Left lung (tissue), 10 donors: ENCODE data around the gene RHOT1. TPM values are rescaled to one million over a fixed set of nuclear protein-coding genes. Genes with fewer than 3 reads are reported as not detected.
A peak's percentile ranks its signal among the peaks of the same experiment; 100 is the strongest.

ENCODE experiments used
- ATAC-seq: fragments of 200-7000 bp; cut with Tn5 transposase; one replicate; pipeline ENCODE4 v1.9.1; 2020; ENCODE audit warnings: moderate library complexity
- DNase-seq, 4 donors: peaks; one replicate each; pipeline ENCODE4 v3.0.0-alpha.2; 2013 to 2020
- H3K27ac ChIP-seq, 2 donors: fragments of 200-600 bp; sonication (generic) in 1 of 2; one replicate each; pipeline versions ENCODE4 v1.5.0 to v1.8.0; 2020 to 2021
- H3K27me3 ChIP-seq, 2 donors: fragments of 200-600 bp; sonication (generic) in 1 of 2; one replicate each; pipeline versions ENCODE4 v1.5.0 to v1.8.0; 2020 to 2021
- H3K36me3 ChIP-seq, 2 donors: fragments of 200-600 bp; sonication (generic) in 1 of 2; one replicate each; pipeline versions ENCODE4 v1.5.0 to v1.8.0; 2020 to 2021
- H3K4me1 ChIP-seq, 2 donors: fragments of 200-600 bp; one replicate each; pipeline ENCODE4 v1.8.0; 2021
- H3K4me3 ChIP-seq, 2 donors: fragments of 200-600 bp; sonication (generic) in 1 of 2; one replicate each; pipeline versions ENCODE4 v1.5.0 to v1.8.0; 2020 to 2021; ENCODE audit warnings: mild to moderate bottlenecking in 1 of 2
- H3K9me3 ChIP-seq, 2 donors: fragments of 200-600 bp; sonication (generic) in 1 of 2; one replicate each; pipeline versions ENCODE4 v1.5.0 to v1.8.0; 2020 to 2021
- CTCF ChIP-seq, 2 donors: fragments of 200-600 bp; sonication (generic) in 1 of 2; IDR thresholded peaks; one replicate each; pipeline versions ENCODE4 v1.5.0 to v1.8.0; 2021; ENCODE audit warnings: antibody characterized with exemption in 2 of 2
- intact Hi-C, 2 donors: fragments of 100-400 bp; cut with DNase I; formaldehyde crosslinking; loops; one replicate each; pipeline versions ENCODE4 v1.11.2 to v1.14.2; 2022
- polyA plus RNA-seq, 6 donors: library from polyadenylated mRNA; unstranded; fragments of 120-200 nt; gene quantifications; one replicate each; pipeline ENCODE4 v1.2.1, GENCODE V29; 2013; ENCODE audit not compliant: insufficient read length in 6 of 6
- total RNA-seq, 2 donors: library from RNA; stranded (reverse); fragmentation: NEBNext Ultra II Directional; extraction: Animal tissue kit (Norgen Biotek cat#: 25700); gene quantifications; one replicate each; pipeline ENCODE4 v1.2.1, GENCODE V29; 2021
- donor health status: DM: no; HTN: yes; CAD: no.
- donor health status: DM: no; HTN: no; CAD: no.

Gene RHOT1
- total and polyA plus RNA-seq, 8 donors: 37.9 to 65.6 (median 58.5) TPM

GRCh38 chr17:32152130-32152529 is 9.8 kb downstream of the RHOT1 start:
- peak; percentile 61 for ATAC-seq
- H3K27ac ChIP-seq: peak overlapping the region in 1 of 2 donors; percentile 67

GRCh38 chr17:32155896-32156295 is 13.6 kb downstream of the RHOT1 start:
- no peak overlapping the region for H3K27ac ChIP-seq
- no peak overlapping the region for H3K4me3 ChIP-seq
- DNase-seq: no peak
- H3K36me3 ChIP-seq: peaks cover 0 to 67% of the 10 kb centered on the region in 2 donors
- no peak for TF ChIP-seq CTCF (IDR thresholded peaks at IDR 0.05)
- no peaks in the 10 kb centered on the region for H3K27me3 ChIP-seq
- ATAC-seq: no peak
- intact Hi-C loops: no loop called here
- H3K4me1 ChIP-seq: peaks cover 0 to 20% of the 10 kb centered on the region in 2 donors
- H3K9me3 ChIP-seq: no peaks in the 10 kb centered on the region

More at GRCh38 chr17:32152130-32152529, 9.8 kb downstream of the RHOT1 start:
- H3K27me3 ChIP-seq: no peaks in the 10 kb centered on the region
- intact Hi-C loops: no loop called here
- DNase-seq: no peak
- H3K4me3 ChIP-seq: no peak overlapping the region
- no peaks in the 10 kb centered on the region for H3K9me3 ChIP-seq
- no peak for TF ChIP-seq CTCF (IDR thresholded peaks at IDR 0.05)
- peaks cover 0 to 45% of the 10 kb centered on the region in 2 donors for H3K36me3 ChIP-seq
- H3K4me1 ChIP-seq: peaks cover 0 to 38% of the 10 kb centered on the region in 2 donors

DNA sequence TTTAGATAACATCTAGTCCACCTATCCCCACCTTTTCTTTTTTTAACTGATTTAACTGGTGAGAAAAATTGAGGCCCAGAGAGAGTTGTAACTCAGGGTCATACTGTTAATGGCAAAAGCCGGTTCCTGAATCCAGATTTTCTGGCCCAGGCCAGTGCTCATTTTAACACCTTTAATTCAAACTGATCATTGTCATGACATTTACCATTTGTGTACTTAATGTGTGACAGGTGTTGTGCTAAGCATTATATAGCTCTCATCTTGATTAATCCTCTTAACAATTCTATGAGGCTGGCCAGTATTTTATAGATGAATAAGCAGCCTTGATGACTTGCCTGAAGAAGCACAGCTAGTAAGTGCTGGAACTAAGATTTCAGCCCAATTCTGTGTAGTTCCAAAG is 14.4 kb downstream of the RHOT1 start:
- DNase-seq (no peak), ATAC-seq (no peak)
- peaks cover 0 to 75% of the 10 kb centered on the region in 2 donors for H3K36me3 ChIP-seq
- TF ChIP-seq CTCF (IDR thresholded peaks at IDR 0.05): no peak
- H3K4me3 ChIP-seq: no peak overlapping the region
- H3K27me3 ChIP-seq: no peaks in the 10 kb centered on the region
- H3K27ac ChIP-seq: no peak overlapping the region
- intact Hi-C loops: no loop called here
- H3K9me3 ChIP-seq: no peaks in the 10 kb centered on the region
- peaks cover 2 to 12% of the 10 kb centered on the region in 2 donors for H3K4me1 ChIP-seq

- Histone ChIP-seq H3K4me3 (no peak overlapping the region), H3K4me1 (peaks cover 5 to 8% of the 10 kb centered on the region in 2 donors), H3K27me3 (no peaks in the 10 kb centered on the region), H3K36me3 (peaks cover 0 to 77% of the 10 kb centered on the region in 2 donors), H3K9me3 (no peaks in the 10 kb centered on the region), H3K27ac (no peak overlapping the region)
- intact Hi-C loops: no loop called here
- DNase-seq (no peak), ATAC-seq (no peak)
- no peak for TF ChIP-seq CTCF (IDR thresholded peaks at IDR 0.05)
Observed at GRCh38 chr17:32157225-32157624, 14.9 kb downstream of the RHOT1 start.

GRCh38 chr17:32158870-32159585 is 16.7 kb downstream of the RHOT1 start:
- ATAC-seq (no peak), DNase-seq (no peak)
- peaks cover 0 to 5% of the 10 kb centered on the region in 2 donors for H3K4me1 ChIP-seq
- peaks cover 0 to 80% of the 10 kb centered on the region in 2 donors for H3K36me3 ChIP-seq
- no peak overlapping the region for H3K4me3 ChIP-seq
- no peaks in the 10 kb centered on the region for H3K27me3 ChIP-seq
- intact Hi-C loops: no loop called here
- no peak overlapping the region for H3K27ac ChIP-seq
- no peaks in the 10 kb centered on the region for H3K9me3 ChIP-seq
- TF ChIP-seq CTCF (IDR thresholded peaks at IDR 0.05): no peak
